Measurements from ENCODE around the gene PRC1.

- TF ChIP-seq CTCF (IDR thresholded peaks at IDR 0.05) (no peak), POLR2A (IDR thresholded peaks at IDR 0.05) (no peak), POLR2AphosphoS5 (IDR thresholded peaks at IDR 0.05) (no peak)
These were observed 54.6 kb downstream of the PRC1 start for GRCh38 chr15:90939756-90940155.

Data from breast epithelium (tissue), 3 donors.